ENCODE measurements around the gene USP9X. TPM values are rescaled to one million over a fixed set of nuclear protein-coding genes. Genes with fewer than 3 reads are reported as not detected.

USP9X gene
- total and polyA plus RNA-seq, 9 of the 15 experiments (the other 6 are each of a cell fraction or from before 2014, with no cell fraction given), result 10.9 to 47.8 (median 29.5) TPM

- TF ChIP-seq CHAMP1 (IDR thresholded peaks at IDR 0.05) (no peak), BDP1 (IDR thresholded peaks at IDR 0.05; ENCODE audit: insufficient read depth, insufficient read length) (no peak), ETV6 (IDR thresholded peaks at IDR 0.05; ENCODE audit: borderline replicate concordance in 1 of 2, low read depth in 2 of 2, low read length in 1 of 2) (no peak), ETV6 (CRISPR knock-in tag; IDR thresholded peaks at IDR 0.05; ENCODE audit: borderline replicate concordance) (no peak), HNRNPH1 (optimal IDR thresholded peaks at IDR 0.05; ENCODE audit: low read depth, low read length) (no peak), EP400 (IDR thresholded peaks at IDR 0.05) (no peak)
These were observed 12.1 kb downstream of the USP9X start (continued) for GRCh38 chrX:41097326-41097725.

- H3K4me1 ChIP-seq (replicated peaks in 1 of 2; ENCODE audit: control insufficient read depth in 2 of 2, insufficient read depth in 2 of 2, low read length in 2 of 2), result peaks cover 0 to 12% of the 10 kb centered on the region in 2 experiments; a peak in 3 of 5 replicates
- DNase-seq (ENCODE audit: extremely low read depth in 1 of 4, low spot score in 3 of 4) (no peak), FAIRE-seq (no peak), ATAC-seq (no peak)
- in situ Hi-C loops (cut with MboI) (no loop called here), intact Hi-C loops (cut with micrococcal nuclease) (no loop called here)
- no peaks in the 10 kb centered on the region for H3K27me3 ChIP-seq (ENCODE audit: control insufficient read depth in 2 of 2, insufficient read depth in 2 of 2, low read length in 2 of 2)
- peaks cover 34% of the 10 kb centered on the region for H4K20me1 ChIP-seq (replicated peaks; ENCODE audit: control insufficient read depth, insufficient read depth, low read length)
- BruUV-seq (replicated peaks), result no TSS peak
- POLR2A ChIA-PET, result interaction anchor here (0.6 to 2.2 kb wide), 4 partner anchors 8 to 15 kb away, joined by 3 to 7 read pairs (median 4); no protein-coding TSS in a partner anchor
- H3K9ac ChIP-seq (ENCODE audit: insufficient read depth in 1 of 2, low read depth in 2 of 2, low read length in 2 of 2), result no peak overlapping the region
- H3K4me2 ChIP-seq (ENCODE audit: insufficient read depth, low read length), result no peak overlapping the region
- CTCF ChIA-PET (ENCODE audit: low intra/inter-chr PET ratio), result no interaction called here
- TF ChIP-seq ARID2 (IDR thresholded peaks at IDR 0.05), result no peak
- H3K4me3 ChIP-seq, result no peak overlapping the region
- H3K27ac ChIP-seq (ENCODE audit: extremely low read depth, low read depth, low read length), result no peak overlapping the region
- 88% methylated on average over 3 of the region's 3 CpGs for WGBS (ENCODE audit: insufficient coverage, low coverage, missing lambda C conversion rate)
- H2AFZ ChIP-seq (ENCODE audit: low read depth, low read length), result no peak overlapping the region
- no peaks in the 10 kb centered on the region for H3K9me3 ChIP-seq (replicated peaks; ENCODE audit: control insufficient read depth, insufficient read depth, low read depth, low read length)
- H3K9me1 ChIP-seq (ENCODE audit: control insufficient read depth, insufficient read depth, low read length), result peaks cover 4% of the 10 kb centered on the region
- H3K79me2 ChIP-seq (ENCODE audit: control insufficient read depth, insufficient read depth, low read length), result peaks cover 99% of the 10 kb centered on the region
- H3K36me3 ChIP-seq (ENCODE audit: control insufficient read depth, insufficient read depth, low read length), result peaks cover 4% of the 10 kb centered on the region; the same call in 2 of the 3 replicates
These were observed 15.0 kb downstream of the USP9X start for GRCh38 chrX:41100200-41100599.
